Fibroblast of skin of left biceps (primary cell): Measurements from ENCODE around the gene LGMN.

Experiments
- DNase-seq, 2 experiments: peaks; one replicate each; pipeline ENCODE4 v3.0.0-alpha.2; 2013; ENCODE audit warnings: low read depth in 2 of 2

The LGMN gene

DNA sequence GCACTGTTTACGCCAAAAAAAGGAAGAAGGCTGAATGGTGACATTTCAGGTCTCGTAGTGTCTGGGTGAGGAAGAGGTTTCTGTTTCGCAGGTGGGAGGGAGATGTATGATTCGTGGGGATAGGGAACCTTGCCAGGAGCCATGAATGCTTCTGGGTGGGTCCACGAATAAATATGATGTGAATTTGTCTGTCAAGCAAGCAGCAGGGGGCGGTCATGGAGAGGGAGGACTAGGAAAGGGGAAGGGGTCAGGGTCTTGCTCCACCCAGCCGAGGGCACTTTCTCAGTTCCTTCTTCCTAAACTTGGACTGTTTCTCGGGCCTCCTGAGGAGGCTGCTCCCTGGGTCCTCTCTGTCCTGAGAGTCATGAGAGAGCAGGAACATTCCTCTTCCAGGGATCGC, 72.5 kb downstream of the LGMN start:
- DNase-seq, result no peak

GRCh38 chr14:92675421-92675820, 73.0 kb downstream of the LGMN start:
- no peak for DNase-seq

- no peak for DNase-seq
These were observed 74.8 kb downstream of the LGMN start for GRCh38 chr14:92673601-92674150.

DNA sequence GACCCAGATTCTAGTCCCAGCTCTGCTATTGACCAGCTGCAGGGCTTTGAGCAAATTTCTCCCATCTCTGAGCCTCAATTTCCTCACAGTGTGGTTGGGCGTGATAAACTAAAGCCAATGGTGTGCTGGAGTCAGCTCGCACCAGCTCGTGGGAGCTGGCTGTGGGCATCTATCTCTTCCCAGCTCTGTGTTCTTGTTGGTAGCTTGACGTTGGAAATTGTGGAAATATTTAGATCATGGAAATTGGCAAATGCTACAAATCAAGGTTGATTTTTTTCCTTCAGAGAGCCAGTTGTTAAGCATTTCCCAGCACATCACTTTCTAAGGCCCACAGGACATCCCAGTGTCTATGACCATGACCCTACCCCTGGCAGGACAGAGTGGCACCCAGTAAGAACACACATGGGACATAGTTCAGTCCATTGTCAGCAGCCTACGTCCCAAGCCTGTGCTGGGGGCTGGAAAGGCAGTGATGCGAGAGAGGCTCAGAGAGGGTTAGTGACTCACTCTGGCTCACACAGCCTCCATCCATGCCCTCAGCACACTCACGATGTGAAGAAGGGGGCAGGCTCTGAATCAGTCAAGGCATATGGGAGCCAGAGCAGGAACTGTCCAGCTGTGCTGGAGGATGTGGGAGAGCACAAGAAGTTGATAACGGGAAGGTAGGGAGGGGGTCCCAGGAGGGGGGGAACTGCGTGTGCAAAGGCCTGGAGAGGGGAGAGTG, 77.6 kb downstream of the LGMN start:
- DNase-seq, result no peak

DNA sequence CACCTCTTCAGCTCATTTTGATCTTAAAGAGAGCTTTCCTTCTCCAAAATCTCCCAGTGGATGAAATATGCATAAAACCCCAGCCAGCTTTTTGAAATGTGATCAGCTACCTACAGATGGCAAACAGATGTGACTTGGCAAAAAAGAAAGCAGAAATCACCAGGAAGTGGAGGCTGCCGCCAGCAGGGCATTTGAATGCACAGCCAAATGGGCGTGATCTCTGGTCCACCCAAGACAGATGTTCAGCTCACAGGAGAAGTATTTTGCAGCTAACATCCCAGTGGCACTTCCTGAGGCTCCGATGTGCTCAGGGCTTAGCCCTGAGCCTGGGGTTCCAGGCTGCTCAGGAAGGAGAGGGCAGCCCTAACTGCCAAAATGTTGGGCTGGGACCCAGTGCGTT, 78.3 kb downstream of the LGMN start:
- DNase-seq, result peak; percentile 85 to 86

GRCh38 chr14:92668276-92668973, 80.0 kb downstream of the LGMN start:
- DNase-seq, result no peak

GRCh38 chr14:92666251-92666650, 82.2 kb downstream of the LGMN start:
- no peak for DNase-seq

DNA sequence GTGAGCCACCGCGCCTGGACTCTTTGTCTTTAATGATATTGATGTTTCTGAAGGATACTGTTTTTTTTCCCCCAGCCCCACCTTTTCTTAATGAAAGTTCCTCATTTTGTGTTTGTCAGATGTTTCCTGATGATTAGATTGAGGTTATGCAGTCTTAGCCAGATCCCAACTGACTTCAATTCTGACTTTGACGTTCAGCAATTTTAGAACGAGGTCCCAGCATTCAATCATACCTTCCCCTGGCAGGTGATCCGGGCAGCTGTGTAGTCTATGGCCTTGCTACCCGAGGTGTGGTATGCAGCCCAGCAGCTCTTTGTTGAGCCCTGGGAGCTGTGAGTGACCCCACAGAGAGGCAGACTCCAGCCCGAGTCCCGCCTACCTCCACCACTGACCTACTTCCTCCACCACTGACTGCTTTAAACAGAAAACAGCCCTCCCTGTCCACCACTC, 82.7 kb downstream of the LGMN start:
- DNase-seq, result no peak

GRCh38 chr14:92663049-92663448, 85.4 kb downstream of the LGMN start:
- no peak for DNase-seq

GRCh38 chr14:92660571-92660970, 87.9 kb downstream of the LGMN start:
- no peak for DNase-seq

GRCh38 chr14:92659765-92660561, 88.5 kb downstream of the LGMN start:
- DNase-seq, result no peak

DNA sequence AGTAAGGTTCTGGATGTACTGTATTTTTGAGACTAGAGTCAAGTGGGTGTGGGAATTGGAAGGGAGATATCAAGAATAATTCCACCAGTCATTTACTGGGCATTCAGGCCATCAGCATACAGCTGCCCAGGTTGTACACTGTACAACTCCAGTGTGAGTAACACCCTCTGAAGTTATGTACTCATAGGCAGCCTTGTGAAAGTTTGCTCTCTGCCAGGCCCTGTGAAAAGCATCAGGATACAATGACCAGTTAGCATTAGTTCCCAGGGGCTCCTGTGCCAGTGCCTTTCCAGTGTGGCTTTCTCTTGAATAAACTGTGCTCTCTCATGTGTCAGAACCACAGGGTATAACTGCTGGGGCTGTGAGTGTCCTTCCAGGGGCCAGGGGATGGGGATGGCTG, 89.7 kb downstream of the LGMN start:
- no peak for DNase-seq

- no peak for DNase-seq
These were observed 90.3 kb downstream of the LGMN start for GRCh38 chr14:92658160-92658559.

DNA sequence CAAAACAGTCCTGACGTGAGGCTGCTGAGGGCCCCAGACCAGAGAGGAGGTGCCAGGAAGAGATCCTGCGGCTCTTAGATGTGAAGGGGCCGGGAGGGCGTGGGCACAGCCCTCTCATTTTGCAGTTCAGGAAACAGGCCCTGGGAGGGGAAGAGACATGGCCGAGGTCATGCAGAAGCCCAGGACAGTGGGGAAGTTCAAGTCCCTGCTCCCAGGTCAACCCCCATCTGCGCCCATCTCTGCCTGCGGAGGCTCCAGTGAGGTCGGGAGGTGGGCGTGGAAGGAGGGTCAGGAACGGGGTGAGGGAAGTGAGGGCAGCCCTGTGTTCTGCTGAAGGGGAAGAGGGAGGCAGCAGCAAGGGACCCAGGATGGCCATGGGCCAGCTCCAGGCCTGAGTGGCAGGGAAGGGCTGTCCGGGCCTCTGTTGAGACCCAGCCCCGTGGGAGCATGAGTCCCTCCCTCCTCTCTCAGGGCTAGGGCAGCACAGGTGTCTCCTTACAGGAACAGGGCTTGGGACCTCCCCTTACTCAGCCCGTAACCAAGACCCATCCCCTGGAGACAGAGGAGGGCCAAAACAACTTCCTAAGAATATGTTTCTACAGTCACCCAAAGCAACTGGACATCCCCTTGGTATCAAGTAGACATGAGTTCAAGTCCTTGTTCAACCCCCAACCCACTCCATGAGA, 90.8 kb downstream of the LGMN start:
- no peak for DNase-seq

GRCh38 chr14:92656306-92657081, 91.9 kb downstream of the LGMN start:
- DNase-seq, result no peak

DNA sequence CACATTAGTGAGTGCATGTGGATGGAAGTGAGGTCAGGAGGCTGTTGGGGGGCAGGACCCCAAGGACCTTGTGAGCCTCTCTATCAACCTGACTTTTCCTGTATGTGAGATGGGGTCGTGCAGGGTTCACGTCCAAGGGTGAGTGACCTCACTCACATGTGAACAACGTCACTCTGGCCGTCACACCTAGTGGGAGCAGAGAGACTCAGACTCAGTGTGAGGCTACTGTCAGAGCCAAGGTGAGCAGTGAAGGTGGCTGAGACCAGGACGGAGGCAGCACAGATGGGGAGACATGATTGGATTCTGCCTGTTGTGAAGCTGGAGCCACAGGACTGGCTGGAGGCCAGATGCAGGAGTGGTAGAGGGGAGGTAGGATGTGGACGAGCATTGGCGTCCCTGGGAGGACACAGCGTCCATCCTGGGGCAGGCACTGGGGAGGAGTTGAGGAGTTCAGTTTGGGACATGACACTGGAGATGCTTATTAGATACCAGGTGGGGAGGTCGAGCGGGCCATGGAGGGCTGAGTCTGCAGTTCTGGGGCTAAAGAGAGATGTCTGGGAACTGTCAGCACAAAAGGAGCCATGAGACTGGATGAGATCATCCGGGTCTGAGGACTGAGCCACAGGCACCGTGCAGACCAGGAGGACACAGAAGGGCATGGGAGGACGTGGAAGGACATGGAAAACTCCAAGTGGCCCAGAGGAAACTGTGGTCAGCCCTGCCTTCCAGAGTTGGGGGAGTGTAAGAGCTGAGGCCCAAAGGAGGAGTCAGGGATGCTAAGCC, 92.8 kb downstream of the LGMN start:
- no peak for DNase-seq

DNA sequence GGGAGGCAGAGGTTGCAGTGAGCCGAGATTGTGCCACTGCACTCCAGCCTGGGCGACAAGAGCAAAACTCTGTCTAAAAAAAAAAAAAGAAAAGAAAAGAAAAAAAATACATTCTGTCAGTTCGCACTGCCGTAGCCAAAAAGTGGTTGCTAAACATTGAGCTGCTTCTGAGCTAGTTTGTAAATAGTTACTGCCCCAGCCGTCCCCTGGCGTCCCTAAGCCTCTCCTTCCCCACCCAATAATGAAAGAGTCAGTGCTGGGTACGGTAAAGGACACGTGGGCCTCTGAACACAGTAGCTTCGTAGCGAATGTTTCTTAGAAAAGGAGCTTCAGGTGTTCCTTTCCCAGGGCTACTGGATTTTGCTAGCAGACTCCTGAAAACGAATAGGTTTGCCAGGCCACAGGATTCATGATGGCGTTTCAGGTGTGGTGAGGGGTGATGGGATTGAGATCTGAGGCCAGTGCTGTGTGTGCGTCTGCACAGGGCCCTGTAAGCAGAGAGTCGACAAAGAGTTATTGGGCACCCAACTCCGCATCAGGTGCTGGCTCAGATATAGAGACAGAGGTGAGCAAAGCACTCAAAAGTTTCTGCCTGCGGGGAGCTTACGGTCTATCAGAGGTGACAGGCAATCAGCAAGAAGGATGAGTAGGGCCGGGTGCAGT, 94.1 kb downstream of the LGMN start:
- DNase-seq, result no peak
